IMR-90 (cell line): ENCODE results near the gene SORD. TPM values are rescaled to one million over a fixed set of nuclear protein-coding genes. Genes with fewer than 3 reads are reported as not detected.

Experiments used
- ATAC-seq: fragments of 200-7000 bp; cut with Tn5 transposase; 2 replicates; pipeline ENCODE4 v1.9.1; 2020; ENCODE audit warnings: low read depth, mild to moderate bottlenecking, moderate library complexity
- BruUV-seq: library from RNA; stranded (reverse); fragments of 400-500 nt; replicated peaks from 2 replicates; lab custom pipeline; 2021; lab: Mats Ljungman, UMichigan
- CTCF ChIA-PET: fragments of 300-600 bp; formaldehyde crosslinking; extraction: SDS; loops from one replicate; lab custom pipeline; 2021; ENCODE audit warnings: antibody characterized with exemption; lab: Yijun Ruan, JAX
- POLR2A ChIA-PET: fragments of 300-600 bp; sonication (Branson Sonifier 250); formaldehyde crosslinking; loops from one replicate; lab custom pipeline; 2022; ENCODE audit warnings: antibody characterized with exemption; ENCODE audit not compliant: unreplicated experiment; lab: Charles Lee
- DNase-seq: peaks from one replicate; pipeline ENCODE4 v3.0.0; 2013
- H2AFZ ChIP-seq: replicated peaks from 2 replicates; pipeline ENCODE3; 2013; ENCODE audit warnings: low read length, mild to moderate bottlenecking; ENCODE audit not compliant: poor library complexity
- H2AK5ac ChIP-seq: 2 replicates; pipeline ENCODE4 v1.6.1; 2013; ENCODE audit warnings: low read depth, low read length, inconsistent platforms
- H2AK9ac ChIP-seq: replicated peaks from 2 replicates; pipeline ENCODE3; 2013; ENCODE audit warnings: mild to moderate bottlenecking, low read depth, low read length, moderate library complexity; ENCODE audit not compliant: poor library complexity
- H2BK120ac ChIP-seq: 2 replicates; pipeline ENCODE4 v1.6.1; 2013; ENCODE audit warnings: low read depth, low read length, inconsistent platforms
- H2BK15ac ChIP-seq: 3 replicates; pipeline ENCODE4 v1.6.1; 2013; ENCODE audit warnings: low read depth, low read length, inconsistent platforms
- H2BK20ac ChIP-seq: 2 replicates; pipeline ENCODE4 v1.6.1; 2013; ENCODE audit warnings: low read depth, mild to moderate bottlenecking, inconsistent platforms, low read length, moderate library complexity
- H2BK5ac ChIP-seq: 2 replicates; pipeline ENCODE4 v1.6.1; 2013; ENCODE audit warnings: mild to moderate bottlenecking, low read depth, low read length, inconsistent platforms; ENCODE audit not compliant: poor library complexity, severe bottlenecking
- H3K14ac ChIP-seq: replicated peaks from 2 replicates; pipeline ENCODE4 v1.6.1; 2013; ENCODE audit warnings: low read depth, low read length, inconsistent platforms
- H3K18ac ChIP-seq: 2 replicates; pipeline ENCODE4 v1.6.1; 2013; ENCODE audit warnings: low read depth, low read length, control low read depth
- H3K23ac ChIP-seq: 2 replicates; pipeline ENCODE4 v1.6.1; 2013; ENCODE audit warnings: low read depth, low read length, inconsistent platforms
- H3K27ac ChIP-seq: 2 replicates; pipeline ENCODE4 v1.5.1; 2013; ENCODE audit warnings: mild to moderate bottlenecking, control low read depth, low read length; ENCODE audit not compliant: insufficient read depth
- H3K27me3 ChIP-seq: 2 replicates; pipeline ENCODE4 v1.6.1; 2013; ENCODE audit warnings: low read length; ENCODE audit not compliant: control insufficient read depth, insufficient read depth
- H3K36me3 ChIP-seq: 2 replicates; pipeline ENCODE4 v1.6.1; 2013; ENCODE audit warnings: low read length, mixed read lengths; ENCODE audit not compliant: control insufficient read depth, insufficient read depth
- H3K4ac ChIP-seq: 2 replicates; pipeline ENCODE4 v1.6.1; 2013; ENCODE audit warnings: low read depth, low read length, inconsistent platforms
- H3K4me1 ChIP-seq: 2 replicates; pipeline ENCODE4 v1.6.1; 2013; ENCODE audit warnings: low read length, mixed read lengths; ENCODE audit not compliant: control insufficient read depth, insufficient read depth
- H3K4me2 ChIP-seq: 2 replicates; pipeline ENCODE4 v1.6.1; 2013; ENCODE audit warnings: low read depth, mild to moderate bottlenecking, control low read depth, low read length, moderate library complexity
- H3K4me3 ChIP-seq: 2 replicates; pipeline ENCODE4 v1.5.1; 2013; ENCODE audit warnings: low read depth, mild to moderate bottlenecking, control low read depth, low read length, moderate library complexity; ENCODE audit not compliant: insufficient read depth
- H3K56ac ChIP-seq: 2 replicates; pipeline ENCODE4 v1.6.1; 2013; ENCODE audit warnings: low read length, inconsistent platforms; ENCODE audit not compliant: insufficient read depth; ENCODE audit errors: extremely low read depth
- H3K79me1 ChIP-seq, 2 experiments: 2 replicates each; pipeline ENCODE4 v1.6.1; 2013; ENCODE audit warnings: low read length in 2 of 2, inconsistent platforms in 1 of 2, low read depth in 1 of 2
- H3K9ac ChIP-seq: 2 replicates; pipeline ENCODE4 v1.6.1; 2013; ENCODE audit warnings: low read depth, low read length, control low read depth
- H3K9me1 ChIP-seq: 2 replicates; pipeline ENCODE4 v1.6.1; 2013; ENCODE audit warnings: low read length, inconsistent platforms; ENCODE audit not compliant: insufficient read depth
- H3K9me3 ChIP-seq: 2 replicates; pipeline ENCODE4 v1.6.1; 2013; ENCODE audit warnings: low read length; ENCODE audit not compliant: control insufficient read depth, insufficient read depth
- H4K20me1 ChIP-seq: 2 replicates; pipeline ENCODE4 v1.6.1; 2013; ENCODE audit warnings: low read length, inconsistent platforms; ENCODE audit not compliant: insufficient read depth
- H4K5ac ChIP-seq: 2 replicates; pipeline ENCODE4 v1.6.1; 2013; ENCODE audit warnings: mild to moderate bottlenecking, low read depth, low read length, control low read depth
- H4K8ac ChIP-seq, 2 experiments: 2 replicates each; pipeline ENCODE4 v1.6.1; 2013; ENCODE audit warnings: low read depth in 2 of 2, low read length in 2 of 2, control low read depth in 1 of 2, inconsistent platforms in 1 of 2
- H4K91ac ChIP-seq: 2 replicates; pipeline ENCODE4 v1.6.1; 2013; ENCODE audit warnings: low read depth, low read length, inconsistent platforms; ENCODE audit not compliant: insufficient read depth
- CTCF ChIP-seq: conservative IDR thresholded peaks from 2 replicates; pipeline ENCODE4 v1.5.1; 2012; ENCODE audit warnings: mild to moderate bottlenecking, low read depth, low read length, improper control_type of control experiment
- WGBS, 2 experiments: methylation state at CpG; one replicate each; pipeline versions ENCODE4 v1.1.5 to v1.1.7; 2013; ENCODE audit warnings: missing lambda C conversion rate in 2 of 2; ENCODE audit not compliant: insufficient read length in 1 of 2; ENCODE audit errors: extremely low coverage in 2 of 2; 5-methylcytosine and 5-hydroxymethylcytosine counted together
- dilution Hi-C: fragments of 300-500 bp; cut with HindIII; formaldehyde crosslinking; loops from one replicate; pipeline ENCODE4 v1.14.3; 2018; ENCODE audit warnings: low sequenced_read_pairs; ENCODE audit not compliant: unreplicated experiment
- in situ Hi-C: fragments of 300-500 bp; cut with MboI; formaldehyde crosslinking; loops from 3 replicates; pipeline ENCODE4 v1.14.3; 2019; ENCODE audit warnings: low sequenced_read_pairs, inconsistent platforms, mixed read lengths
- intact Hi-C: fragments of 100-400 bp; cut with micrococcal nuclease; formaldehyde crosslinking; loops from 2 replicates; pipeline ENCODE4 v1.10.0; 2022
- polyA plus RNA-seq, 3 experiments: library from polyadenylated mRNA; depleted of rRNA; stranded (reverse); fragments of >200 nt; gene quantifications; 2 replicates each; pipeline ENCODE4 v1.2.3, GENCODE V29; 2012; ENCODE audit warnings: low replicate concordance in 1 of 3
- total RNA-seq: library from RNA; depleted of rRNA; stranded (reverse); fragments of >200 nt; gene quantifications from 2 replicates; pipeline ENCODE4 v1.2.3, GENCODE V29; 2012

Gene SORD
- total and polyA plus RNA-seq, 2 of the 4 experiments (the other 2 are of a cell fraction) = 27.6 to 34.2 TPM

GRCh38 chr15:45027220-45027619 is 4.2 kb downstream of the SORD start:
- no peak overlapping the region for H2AK9ac ChIP-seq
- no peak overlapping the region for H3K4me2 ChIP-seq
- H3K27me3 ChIP-seq = no peaks in the 10 kb centered on the region
- H3K27ac ChIP-seq = no peak overlapping the region
- H3K4me3 ChIP-seq = no peak overlapping the region
- intact Hi-C loops = loop anchor here (5.0 kb wide), 1 partner anchor 160 kb away; no protein-coding TSS in a partner anchor
- ChIA-PET POLR2A (no interaction called here), CTCF (interaction anchor here (1.6 kb wide), 1 partner anchor 91 kb away, joined by 5 read pairs; no protein-coding TSS in a partner anchor)
- no peak for ATAC-seq
- no peak overlapping the region for H3K18ac ChIP-seq
- H3K79me1 ChIP-seq = peaks cover 3 to 13% of the 10 kb centered on the region in 2 experiments; a peak in 2 of 4 replicates
- no peak for TF ChIP-seq CTCF
- no peak overlapping the region for H3K9ac ChIP-seq
- peaks cover 4% of the 10 kb centered on the region; the same call in 1 of the 2 replicates for H4K20me1 ChIP-seq
- H4K91ac ChIP-seq = no peak overlapping the region
- H4K8ac ChIP-seq = no peak overlapping the region
- no peak overlapping the region for H2AFZ ChIP-seq
- BruUV-seq = no TSS peak
- peaks cover 7% of the 10 kb centered on the region for H3K36me3 ChIP-seq
- H2BK5ac ChIP-seq = no peak overlapping the region
- H3K14ac ChIP-seq = no peak overlapping the region
- dilution Hi-C loops = no loop called here
- H2BK15ac ChIP-seq = no peak overlapping the region
- H3K9me3 ChIP-seq = no peaks in the 10 kb centered on the region
- in situ Hi-C loops = loop anchor here (5.0 kb wide), 1 partner anchor 160 kb away; no protein-coding TSS in a partner anchor
- no peak overlapping the region for H3K56ac ChIP-seq
- WGBS, 2 experiments = no CpG with 5 or more reads among the region's 4 CpGs
- peaks cover 8% of the 10 kb centered on the region for H3K9me1 ChIP-seq
- H3K23ac ChIP-seq = no peak overlapping the region
- H3K4me1 ChIP-seq = peaks cover 4% of the 10 kb centered on the region; the same call in 1 of the 2 replicates
- no peak overlapping the region for H4K5ac ChIP-seq
- no peak overlapping the region for H3K4ac ChIP-seq
- no peak for DNase-seq
- no peak overlapping the region for H2BK120ac ChIP-seq
- no peak overlapping the region for H2AK5ac ChIP-seq
- no peak overlapping the region for H2BK20ac ChIP-seq
